GM21737 (cell line): Measurements from ENCODE around the gene MED29.

Experiments
- ATAC-seq: cut with Tn5 transposase; IDR thresholded peaks from one replicate; pipeline ENCODE4 v1.9.1; 2021; ENCODE audit warnings: mild to moderate bottlenecking, moderate library complexity; ENCODE audit not compliant: unreplicated experiment

The MED29 gene

GRCh38 chr19:39390751-39391437, at the start of gene MED29, which contains the start of gene PAF1:
Gene MED29 (plus strand): TSS chr19:39391378. CDS start chr19:39391423, 45 bp downstream.
Gene PAF1 (minus strand): TSS chr19:39391106. CDS start chr19:39390864, 242 bp downstream.
- peak; percentile 89 for ATAC-seq

- ATAC-seq = peak; percentile 85
These were observed 49.2 kb upstream of the MED29 start, which contains the start of gene SAMD4B for GRCh38 chr19:39341719-39342604. Gene SAMD4B (plus strand): TSS chr19:39342421. CDS start chr19:39356894, 14,473 bp downstream.

- ATAC-seq = peak; percentile 10
These were observed 48.4 kb upstream of the MED29 start for GRCh38 chr19:39342647-39343305.

- no peak for ATAC-seq
These were observed 45.2 kb upstream of the MED29 start for GRCh38 chr19:39345956-39346355.

GRCh38 chr19:39347332-39348164, 43.6 kb upstream of the MED29 start:
- ATAC-seq = no peak

GRCh38 chr19:39349326-39349725, 41.9 kb upstream of the MED29 start:
- ATAC-seq = no peak

- ATAC-seq = no peak
These were observed 41.0 kb upstream of the MED29 start for GRCh38 chr19:39350156-39350555.

- ATAC-seq = no peak
These were observed 39.6 kb upstream of the MED29 start for GRCh38 chr19:39351537-39352064.

- ATAC-seq = no peak
These were observed 38.6 kb upstream of the MED29 start for GRCh38 chr19:39352381-39353255.

GRCh38 chr19:39355253-39355652, 35.9 kb upstream of the MED29 start:
- no peak for ATAC-seq

- ATAC-seq = no peak
These were observed 35.1 kb upstream of the MED29 start for GRCh38 chr19:39356073-39356472.

- no peak for ATAC-seq
These were observed 34.5 kb upstream of the MED29 start for GRCh38 chr19:39356647-39357046.

- no peak for ATAC-seq
These were observed 32.2 kb upstream of the MED29 start for GRCh38 chr19:39359026-39359425.

GRCh38 chr19:39360599-39360998, 30.6 kb upstream of the MED29 start:
- ATAC-seq = no peak

- ATAC-seq = no peak
These were observed 28.2 kb upstream of the MED29 start for GRCh38 chr19:39362682-39363657.

- no peak for ATAC-seq
These were observed 27.2 kb upstream of the MED29 start for GRCh38 chr19:39363901-39364457.

GRCh38 chr19:39365531-39365930, 25.6 kb upstream of the MED29 start:
- no peak for ATAC-seq

- no peak for ATAC-seq
These were observed 22.0 kb upstream of the MED29 start for GRCh38 chr19:39369200-39369599.
